Fibroblast of mammary gland (primary cell): ENCODE data around the gene BBX.

Source experiments
- DNase-seq: peaks from one replicate; pipeline ENCODE4 v3.0.0-alpha.2; 2010; ENCODE audit warnings: low read depth
- H3K4me3 ChIP-seq: 2 replicates; pipeline ENCODE4 v1.5.1; 2011; ENCODE audit warnings: low read depth, mild to moderate bottlenecking, low read length, moderate library complexity; ENCODE audit not compliant: control insufficient read depth
- TF ChIP-seq, protein P1 (sequence below): conservative IDR thresholded peaks from 2 replicates; pipeline ENCODE4 v1.5.1; 2011; ENCODE audit warnings: low read depth, low read length, inconsistent platforms; ENCODE audit not compliant: control insufficient read depth, insufficient read depth

The BBX gene

DNA sequence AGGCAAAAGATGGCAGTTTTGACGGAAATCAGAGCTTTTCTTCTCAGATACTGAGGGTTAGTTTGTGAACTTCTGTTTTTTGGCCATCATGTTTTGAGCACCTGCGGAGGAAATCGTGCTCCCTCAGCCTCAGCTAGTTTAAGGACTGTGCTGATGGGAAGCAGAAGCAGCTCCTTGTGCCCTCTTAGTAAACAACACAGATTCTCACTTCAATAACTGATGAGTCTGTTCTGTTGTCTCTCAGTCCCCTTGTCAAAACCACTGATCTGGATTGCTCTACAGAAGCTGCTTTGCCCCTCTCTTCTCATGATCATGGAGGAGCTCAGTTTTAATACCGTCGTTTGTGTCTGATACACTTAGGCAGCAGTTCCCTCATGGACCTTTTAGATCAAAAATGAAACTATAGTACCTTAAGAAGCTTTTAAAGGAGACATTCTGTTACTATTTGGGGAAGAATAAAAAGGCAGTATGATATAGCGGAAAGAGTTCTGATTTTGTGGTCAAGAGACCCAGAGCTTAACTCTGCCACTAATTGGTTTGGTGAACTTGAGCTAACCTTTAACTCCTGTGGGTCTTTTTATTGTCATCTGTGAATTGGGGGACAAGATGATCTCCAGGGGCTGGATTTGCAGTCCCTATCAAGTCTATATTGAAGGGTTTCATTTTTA is 152.6 kb downstream of the BBX start:
- TF ChIP-seq, protein P1, sequence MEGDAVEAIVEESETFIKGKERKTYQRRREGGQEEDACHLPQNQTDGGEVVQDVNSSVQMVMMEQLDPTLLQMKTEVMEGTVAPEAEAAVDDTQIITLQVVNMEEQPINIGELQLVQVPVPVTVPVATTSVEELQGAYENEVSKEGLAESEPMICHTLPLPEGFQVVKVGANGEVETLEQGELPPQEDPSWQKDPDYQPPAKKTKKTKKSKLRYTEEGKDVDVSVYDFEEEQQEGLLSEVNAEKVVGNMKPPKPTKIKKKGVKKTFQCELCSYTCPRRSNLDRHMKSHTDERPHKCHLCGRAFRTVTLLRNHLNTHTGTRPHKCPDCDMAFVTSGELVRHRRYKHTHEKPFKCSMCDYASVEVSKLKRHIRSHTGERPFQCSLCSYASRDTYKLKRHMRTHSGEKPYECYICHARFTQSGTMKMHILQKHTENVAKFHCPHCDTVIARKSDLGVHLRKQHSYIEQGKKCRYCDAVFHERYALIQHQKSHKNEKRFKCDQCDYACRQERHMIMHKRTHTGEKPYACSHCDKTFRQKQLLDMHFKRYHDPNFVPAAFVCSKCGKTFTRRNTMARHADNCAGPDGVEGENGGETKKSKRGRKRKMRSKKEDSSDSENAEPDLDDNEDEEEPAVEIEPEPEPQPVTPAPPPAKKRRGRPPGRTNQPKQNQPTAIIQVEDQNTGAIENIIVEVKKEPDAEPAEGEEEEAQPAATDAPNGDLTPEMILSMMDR, result no peak
- DNase-seq, result no peak
- H3K4me3 ChIP-seq, result no peak overlapping the region

DNA sequence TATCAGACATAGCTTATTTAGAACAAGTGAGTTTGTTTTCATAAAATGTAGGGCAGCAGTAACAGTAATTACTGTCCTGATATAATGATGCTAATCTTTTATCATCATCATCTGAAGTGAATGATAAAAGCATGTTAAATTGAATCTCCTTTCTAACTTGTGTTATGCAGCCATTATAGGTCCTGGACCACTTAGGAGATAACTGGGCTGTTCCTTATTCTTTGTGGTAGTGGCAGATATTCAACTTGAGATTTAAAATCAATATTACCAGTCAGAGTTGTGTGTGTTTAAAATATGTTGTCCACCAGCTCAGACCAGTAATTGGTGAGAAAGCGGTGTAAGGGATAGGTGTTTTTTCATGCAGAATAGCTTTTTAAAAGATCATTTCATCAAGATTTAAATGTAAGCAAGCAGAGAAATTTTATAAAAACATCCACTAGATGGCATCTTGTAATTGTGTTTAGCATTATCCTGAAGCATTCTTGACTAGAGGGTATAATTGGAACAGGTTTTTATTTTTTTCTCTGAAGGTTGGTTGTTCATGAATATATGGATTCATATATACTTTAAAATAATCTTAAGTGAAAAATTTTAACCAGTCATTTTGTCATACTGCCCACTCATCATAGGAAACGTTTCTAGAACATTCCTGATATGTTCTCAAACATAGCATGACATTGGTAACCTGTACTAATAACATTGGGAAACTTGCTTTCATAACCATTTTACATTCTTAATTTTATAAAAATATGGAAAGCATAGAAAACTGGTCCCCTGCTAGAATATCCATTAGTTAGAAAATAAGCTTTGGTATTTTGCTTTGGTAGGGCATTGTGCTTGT is 153.9 kb downstream of the BBX start:
- no peak overlapping the region for H3K4me3 ChIP-seq
- TF ChIP-seq, protein P1, result peak; percentile 45
- peak; percentile 43 for DNase-seq

DNA sequence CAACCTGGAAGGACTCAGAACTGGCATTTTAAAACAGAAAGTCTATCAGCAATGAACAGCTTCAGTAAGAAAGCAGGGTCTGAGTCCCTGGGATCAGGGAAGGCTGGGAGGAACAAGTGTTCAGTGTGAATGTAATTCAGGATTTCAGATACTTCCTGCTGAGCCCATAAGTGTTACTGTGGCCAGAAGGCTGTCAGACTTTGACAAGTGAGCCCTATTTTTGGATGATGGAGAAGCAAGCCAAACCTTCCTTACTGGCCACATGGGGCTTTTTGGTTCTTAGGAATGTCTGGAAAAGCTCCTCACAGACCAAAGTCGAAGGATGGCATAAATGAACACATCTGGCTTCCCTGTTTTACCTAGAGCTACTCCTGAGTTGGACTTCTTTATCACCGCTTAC is 157.2 kb downstream of the BBX start:
- TF ChIP-seq, protein P1, result no peak

DNA sequence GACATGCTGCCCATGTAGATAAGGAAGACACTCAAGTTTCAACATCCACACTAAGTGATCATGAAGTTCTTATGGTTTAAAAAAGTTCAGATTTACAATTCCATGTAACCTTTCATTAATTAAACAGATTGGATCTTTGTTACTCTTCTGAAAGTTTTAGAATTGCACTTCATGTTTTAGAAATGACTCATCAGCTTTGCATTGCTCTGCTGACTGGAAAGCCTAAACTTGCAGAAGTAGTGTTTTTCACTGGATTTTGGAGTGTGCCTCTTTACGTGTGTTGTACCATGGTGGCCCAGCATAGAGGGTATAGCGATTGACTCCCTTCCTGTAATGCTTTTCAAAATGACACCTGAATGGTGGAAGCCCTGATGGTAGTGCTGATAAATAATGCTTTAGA is 157.9 kb downstream of the BBX start:
- TF ChIP-seq, protein P1, result no peak
- DNase-seq, result peak; percentile 41

More for the DNA sequence above, 157.2 kb downstream of the BBX start:
- no peak overlapping the region for H3K4me3 ChIP-seq
- no peak for DNase-seq

DNA sequence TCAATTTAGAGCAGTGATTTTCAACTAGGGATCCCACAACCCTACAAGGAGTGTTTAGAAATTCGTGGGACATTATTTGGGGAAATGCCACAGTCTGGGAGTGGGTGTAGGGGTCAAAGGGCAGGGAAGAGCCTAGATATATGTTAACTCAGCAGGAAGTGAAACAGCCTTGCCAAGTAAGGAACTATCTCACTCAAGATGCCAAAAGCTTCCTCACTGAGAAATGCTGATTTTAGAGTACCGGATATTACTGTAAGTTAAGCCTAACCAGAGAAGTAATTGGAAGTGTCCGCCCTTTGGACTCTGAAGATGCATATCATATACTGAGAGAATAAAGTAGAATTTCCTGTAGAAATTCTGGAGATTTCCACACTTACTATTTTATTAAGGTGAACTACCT is 158.6 kb downstream of the BBX start:
- no peak for DNase-seq
- no peak overlapping the region for H3K4me3 ChIP-seq
- TF ChIP-seq, protein P1, result no peak

More for the DNA sequence above, 157.9 kb downstream of the BBX start:
- no peak overlapping the region for H3K4me3 ChIP-seq

DNA sequence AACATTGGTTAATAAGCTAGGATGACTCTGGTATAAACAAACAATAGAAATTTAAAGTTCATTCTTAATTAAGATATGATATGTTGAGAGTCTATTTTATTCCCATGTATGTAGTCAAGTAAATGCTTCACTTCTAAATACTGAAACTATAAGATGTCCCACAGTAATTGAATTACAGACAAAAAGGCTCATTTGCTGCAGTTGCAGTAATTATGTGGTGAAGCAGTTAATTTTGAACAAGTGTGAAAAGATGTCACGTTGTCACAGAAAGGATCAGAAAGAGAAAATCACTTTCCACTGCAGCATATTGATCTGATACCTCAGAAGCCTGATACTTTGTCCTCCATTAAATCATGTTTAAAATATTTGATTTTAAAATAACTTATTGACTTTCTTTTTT is 159.8 kb downstream of the BBX start:
- no peak for DNase-seq
- TF ChIP-seq, protein P1, result no peak
- no peak overlapping the region for H3K4me3 ChIP-seq
